Measurements from ENCODE around the gene DHX16. TPM values are rescaled to one million over a fixed set of nuclear protein-coding genes. Genes with fewer than 3 reads are reported as not detected.

DHX16 gene
- total and polyA plus RNA-seq, 10 donors, result 21.7 to 39.7 (median 35.2) TPM

- Histone ChIP-seq H3K27ac (peak overlapping the region; percentile 93 to 98 (median 96)), H3K4me3 (peak overlapping the region; percentile 70 to 98 (median 85)), H3K36me3 (peaks cover 2 to 41% (median 14%) of the 10 kb centered on the region in 6 donors), H3K4me1 (peaks cover 33 to 68% (median 65%) of the 10 kb centered on the region in 6 donors), H3K27me3 (replicated peaks in 1 of 7) (no peaks in the 10 kb centered on the region), H3K9me3 (no peaks in the 10 kb centered on the region)
- TF ChIP-seq POLR2A (IDR thresholded peaks at IDR 0.05), result peak in 1 of 3 donors; percentile 25
- TF ChIP-seq CTCF (IDR thresholded peaks at IDR 0.05 in 8 of 11, conservative IDR thresholded peaks at IDR 0.05 in 3 of 11), result no peak
- peak in 1 of 3 donors; percentile 61 for TF ChIP-seq POLR2AphosphoS5 (IDR thresholded peaks at IDR 0.05)
- no peak for DNase-seq
- intact Hi-C loops (cut with DNase I; ENCODE audit: low total_unique reads), result loop anchor here (10.0 kb wide), 1 partner anchor 111 kb away; the partner anchor contains the start of gene TUBB
- 20 to 33% (median 28%) methylated on average over 8 of the region's 8 CpGs for WGBS, 5 donors
These were observed 58.6 kb downstream of the DHX16 start for GRCh38 chr6:30614044-30614842.

GRCh38 chr6:30613251-30614043, 59.4 kb downstream of the DHX16 start:
- peak overlapping the region; percentile 93 to 98 (median 96) for H3K27ac ChIP-seq
- no peaks in the 10 kb centered on the region for H3K9me3 ChIP-seq
- TF ChIP-seq POLR2AphosphoS5 (IDR thresholded peaks at IDR 0.05) (peak in 1 of 3 donors; percentile 40), CTCF (IDR thresholded peaks at IDR 0.05 in 8 of 11, conservative IDR thresholded peaks at IDR 0.05 in 3 of 11) (no peak)
- peaks cover 25 to 68% (median 58%) of the 10 kb centered on the region in 6 donors for H3K4me1 ChIP-seq
- intact Hi-C loops (cut with DNase I; ENCODE audit: low total_unique reads), result loop anchor here (10.0 kb wide), 1 partner anchor 111 kb away; the partner anchor contains the start of gene TUBB
- peaks cover 2 to 46% (median 22%) of the 10 kb centered on the region in 6 donors for H3K36me3 ChIP-seq
- no peak for DNase-seq
- H3K27me3 ChIP-seq (replicated peaks in 1 of 7), result no peaks in the 10 kb centered on the region
- H3K4me3 ChIP-seq, result peak overlapping the region in 6 of 8 donors; percentile 70 to 98 (median 80)

GRCh38 chr6:30612687-30613248, 60.0 kb downstream of the DHX16 start:
- Histone ChIP-seq H3K4me1 (peaks cover 25 to 70% (median 55%) of the 10 kb centered on the region in 6 donors), H3K27ac (peak overlapping the region in 6 of 8 donors; percentile 94 to 98 (median 97)), H3K27me3 (replicated peaks in 1 of 7) (no peaks in the 10 kb centered on the region), H3K9me3 (no peaks in the 10 kb centered on the region), H3K36me3 (peaks cover 2 to 52% (median 29%) of the 10 kb centered on the region in 6 donors), H3K4me3 (no peak overlapping the region)
- intact Hi-C loops (cut with DNase I; ENCODE audit: low total_unique reads), result loop anchor here (10.0 kb wide), 1 partner anchor 112 kb away; the partner anchor contains the start of gene TUBB
- WGBS, 5 donors, result 56 to 76% (median 61%) methylated on average over 6 of the region's 6 CpGs
- DNase-seq, result no peak
- TF ChIP-seq POLR2AphosphoS5 (IDR thresholded peaks at IDR 0.05) (peak in 1 of 3 donors; percentile 74), POLR2A (IDR thresholded peaks at IDR 0.05) (no peak)

GRCh38 chr6:30612213-30612612, 60.6 kb downstream of the DHX16 start:
- no peaks in the 10 kb centered on the region for H3K9me3 ChIP-seq
- no peak for TF ChIP-seq POLR2A (IDR thresholded peaks at IDR 0.05)
- no peak for TF ChIP-seq CTCF (IDR thresholded peaks at IDR 0.05 in 8 of 11, conservative IDR thresholded peaks at IDR 0.05 in 3 of 11)
- no peak for TF ChIP-seq POLR2AphosphoS5 (IDR thresholded peaks at IDR 0.05)
- intact Hi-C loops (cut with DNase I; ENCODE audit: low total_unique reads), result loop anchor here (10.0 kb wide), 1 partner anchor 113 kb away; the partner anchor contains the start of gene TUBB
- H3K4me3 ChIP-seq, result no peak overlapping the region
- H3K27me3 ChIP-seq (replicated peaks in 1 of 7), result no peaks in the 10 kb centered on the region
- peak overlapping the region in 5 of 8 donors; percentile 94 to 98 (median 96) for H3K27ac ChIP-seq
- DNase-seq, result no peak
- H3K36me3 ChIP-seq, result peaks cover 2 to 58% (median 33%) of the 10 kb centered on the region in 6 donors
- WGBS, 5 donors, result 80 to 89% (median 82%) methylated on average over 1 of the region's 1 CpG
- peaks cover 25 to 76% (median 58%) of the 10 kb centered on the region in 6 donors for H3K4me1 ChIP-seq

Data from spleen (tissue), 11 donors.